ENCODE data around the gene HORMAD2. TPM values are rescaled to one million over a fixed set of nuclear protein-coding genes. Genes with fewer than 3 reads are reported as not detected.
"Not testable (repeated sequence)": the region's sequence is repeated elsewhere in the genome, so short reads cannot be mapped to it uniquely, and the experiment has no call there.

HORMAD2 gene
- polyA plus RNA-seq, 6 donors from 2014 or later: not detected

- no peak overlapping the region for H3K27ac Mint-ChIP-seq
- peaks cover 11 to 19% of the 10 kb centered on the region in 2 donors for H3K36me3 Mint-ChIP-seq
- no peak overlapping the region for H3K4me3 Mint-ChIP-seq
- DNase-seq (no peak), ATAC-seq (ENCODE audit: low read depth in 2 of 2) (no peak)
- no peaks in the 10 kb centered on the region for H3K4me1 Mint-ChIP-seq
- peaks cover 12 to 18% (median 16%) of the 10 kb centered on the region in 3 donors for H3K27me3 Mint-ChIP-seq
- H3K9me3 Mint-ChIP-seq: peaks cover 8 to 67% (median 51%) of the 10 kb centered on the region in 7 donors
Observed at GRCh38 chr22:30062259-30062658, 18.0 kb upstream of the HORMAD2 start.

- Mint-ChIP-seq H3K27me3 (peaks cover 12 to 18% (median 16%) of the 10 kb centered on the region in 3 donors), H3K36me3 (peaks cover 11 to 17% of the 10 kb centered on the region in 2 donors), H3K4me1 (no peaks in the 10 kb centered on the region), H3K4me3 (no peak overlapping the region), H3K9me3 (peaks cover 8 to 62% (median 47%) of the 10 kb centered on the region in 7 donors), H3K27ac (no peak overlapping the region)
- DNase-seq: no peak
- ATAC-seq (ENCODE audit: low read depth in 2 of 2): no peak
Observed at GRCh38 chr22:30062950-30063349, 17.3 kb upstream of the HORMAD2 start.

DNA sequence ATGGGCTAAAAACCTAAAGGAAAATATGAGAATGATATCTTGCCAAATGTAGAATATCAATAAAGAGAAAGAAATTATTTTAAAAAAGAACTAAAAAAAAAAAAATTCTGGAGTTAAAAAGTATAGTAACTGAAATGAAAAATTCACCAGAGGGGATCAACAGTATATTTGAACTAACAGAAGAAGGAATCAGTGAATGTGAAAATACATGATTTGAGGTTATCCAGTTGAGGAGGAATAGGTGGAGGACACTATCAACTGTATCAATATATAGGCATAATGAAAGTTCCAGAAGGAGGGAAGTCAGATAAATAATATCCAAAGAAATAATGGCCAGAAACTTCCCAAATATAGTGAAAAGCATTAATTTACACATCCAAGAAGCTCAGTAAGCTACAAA, 16.1 kb upstream of the HORMAD2 start:
- Mint-ChIP-seq H3K36me3 (peaks cover 6 to 13% of the 10 kb centered on the region in 2 donors), H3K4me1 (no peaks in the 10 kb centered on the region)

GRCh38 chr22:30073743-30074142, 6.5 kb upstream of the HORMAD2 start:
- Mint-ChIP-seq H3K27me3 (peaks cover 33 to 46% (median 40%) of the 10 kb centered on the region in 3 donors), H3K4me1 (peaks cover 3 to 7% (median 6%) of the 10 kb centered on the region in 3 donors), H3K4me3 (no peak overlapping the region), H3K36me3 (no peaks in the 10 kb centered on the region), H3K9me3 (no peaks in the 10 kb centered on the region), H3K27ac (no peak overlapping the region)
- DNase-seq (no peak), ATAC-seq (ENCODE audit: low read depth in 2 of 2) (no peak)

More for the DNA sequence above, 16.1 kb upstream of the HORMAD2 start:
- peaks cover 7 to 23% (median 14%) of the 10 kb centered on the region in 3 donors for H3K27me3 Mint-ChIP-seq
- H3K4me3 Mint-ChIP-seq: no peak overlapping the region
- H3K9me3 Mint-ChIP-seq: peaks cover 8 to 50% (median 36%) of the 10 kb centered on the region in 7 donors
- ATAC-seq (ENCODE audit: low read depth in 2 of 2): no peak
- DNase-seq: no peak
- H3K27ac Mint-ChIP-seq: no peak overlapping the region

GRCh38 chr22:30074147-30074546, 6.1 kb upstream of the HORMAD2 start:
- Mint-ChIP-seq H3K4me3 (no peak overlapping the region), H3K9me3 (no peaks in the 10 kb centered on the region), H3K27me3 (peaks cover 37 to 48% (median 39%) of the 10 kb centered on the region in 3 donors), H3K27ac (peak overlapping the region in 1 of 6 donors; percentile 7), H3K4me1 (peaks cover 6 to 11% (median 9%) of the 10 kb centered on the region in 3 donors), H3K36me3 (no peaks in the 10 kb centered on the region)
- DNase-seq (no peak), ATAC-seq (ENCODE audit: low read depth in 2 of 2) (no peak)

GRCh38 chr22:30074994-30075393, 5.3 kb upstream of the HORMAD2 start:
- DNase-seq (no peak), ATAC-seq (ENCODE audit: low read depth in 2 of 2) (peak; percentile 20 to 49)
- H3K27ac Mint-ChIP-seq: no peak overlapping the region
- peaks cover 32 to 44% (median 34%) of the 10 kb centered on the region in 3 donors for H3K27me3 Mint-ChIP-seq
- H3K4me3 Mint-ChIP-seq: no peak overlapping the region
- H3K4me1 Mint-ChIP-seq: peaks cover 6 to 11% (median 9%) of the 10 kb centered on the region in 3 donors
- H3K36me3 Mint-ChIP-seq: no peaks in the 10 kb centered on the region
- no peaks in the 10 kb centered on the region for H3K9me3 Mint-ChIP-seq

DNA sequence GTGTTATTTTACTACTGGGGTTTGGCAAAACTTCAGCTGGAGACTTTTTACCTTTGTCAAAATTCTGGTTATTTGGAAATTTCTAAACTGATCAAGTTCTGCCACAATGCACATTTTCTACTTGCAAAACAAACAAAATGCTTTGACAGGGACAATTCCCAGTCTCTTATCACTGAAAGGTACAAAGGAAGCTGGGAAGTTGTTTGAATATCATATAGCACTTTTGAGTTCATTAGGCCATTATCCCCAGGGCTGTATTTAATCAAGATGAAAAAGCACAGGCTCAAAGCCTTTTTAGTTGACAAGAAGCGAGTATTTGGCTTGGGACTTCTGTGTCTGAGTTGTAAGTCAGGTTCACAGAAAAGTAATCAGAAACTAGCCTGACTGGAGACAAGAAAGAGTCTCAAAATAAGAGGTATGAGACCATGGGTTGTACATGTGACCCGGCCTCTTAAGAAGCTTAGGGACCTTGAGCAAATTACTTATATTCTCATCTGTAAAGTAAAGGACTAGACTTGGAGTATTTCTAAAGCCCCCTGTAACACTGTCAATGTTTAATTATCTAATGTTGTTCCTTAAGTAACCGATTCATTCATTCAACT, 2.9 kb upstream of the HORMAD2 start:
- Mint-ChIP-seq H3K27me3 (peaks cover 29 to 63% (median 40%) of the 10 kb centered on the region in 3 donors), H3K27ac (no peak overlapping the region), H3K4me1 (peaks cover 9 to 15% (median 11%) of the 10 kb centered on the region in 3 donors), H3K36me3 (no peaks in the 10 kb centered on the region), H3K4me3 (no peak overlapping the region), H3K9me3 (peaks cover 0 to 4% (median 0%) of the 10 kb centered on the region in 7 donors)
- DNase-seq (no peak), ATAC-seq (ENCODE audit: low read depth in 2 of 2) (no peak)

- peaks cover 25 to 63% (median 40%) of the 10 kb centered on the region in 3 donors for H3K27me3 Mint-ChIP-seq
- H3K27ac Mint-ChIP-seq: peak overlapping the region in 2 of 6 donors; percentile 21 to 72
- DNase-seq: no peak
- H3K36me3 Mint-ChIP-seq: peaks cover 0 to under 1% of the 10 kb centered on the region in 2 donors
- ATAC-seq (ENCODE audit: low read depth in 2 of 2): peak in 1 of 2 donors; percentile 27
- H3K4me1 Mint-ChIP-seq: peaks cover 9 to 15% (median 11%) of the 10 kb centered on the region in 3 donors
- H3K9me3 Mint-ChIP-seq: peaks cover 0 to 7% (median under 1%) of the 10 kb centered on the region in 7 donors
- H3K4me3 Mint-ChIP-seq: peak overlapping the region in 6 of 8 donors; percentile 2 to 80 (median 28)
Observed at GRCh38 chr22:30078320-30079311, 1.6 kb upstream of the HORMAD2 start.

DNA sequence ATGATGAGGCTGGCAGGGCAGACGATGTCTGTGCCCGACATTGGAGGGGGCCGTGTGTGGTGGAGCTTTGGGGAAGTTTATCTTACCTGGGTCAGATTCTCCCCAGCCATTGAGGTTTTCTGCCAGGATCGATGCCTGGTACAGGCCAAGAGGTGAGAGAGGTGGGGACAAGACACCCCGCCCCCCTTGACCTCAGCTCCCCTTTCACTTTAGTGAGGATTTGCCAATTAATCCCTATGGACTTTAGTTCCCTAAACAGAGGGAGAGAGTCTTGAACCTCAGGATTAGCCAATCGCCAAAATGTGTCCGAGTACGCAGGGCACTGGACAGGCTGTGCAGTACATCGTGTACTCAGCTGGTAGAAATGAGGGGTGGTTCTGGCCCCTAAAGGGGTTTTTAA, 541 bp downstream of the HORMAD2 start:
- DNase-seq (no peak), ATAC-seq (ENCODE audit: low read depth in 2 of 2) (no peak)
- Mint-ChIP-seq H3K4me3 (peak overlapping the region in 1 of 8 donors; percentile 83), H3K27ac (no peak overlapping the region), H3K36me3 (peaks cover 0 to 6% of the 10 kb centered on the region in 2 donors), H3K27me3 (peaks cover 19 to 48% (median 34%) of the 10 kb centered on the region in 3 donors), H3K9me3 (peaks cover 0 to 14% (median 8%) of the 10 kb centered on the region in 7 donors), H3K4me1 (peaks cover 9 to 15% (median 11%) of the 10 kb centered on the region in 3 donors)

DNA sequence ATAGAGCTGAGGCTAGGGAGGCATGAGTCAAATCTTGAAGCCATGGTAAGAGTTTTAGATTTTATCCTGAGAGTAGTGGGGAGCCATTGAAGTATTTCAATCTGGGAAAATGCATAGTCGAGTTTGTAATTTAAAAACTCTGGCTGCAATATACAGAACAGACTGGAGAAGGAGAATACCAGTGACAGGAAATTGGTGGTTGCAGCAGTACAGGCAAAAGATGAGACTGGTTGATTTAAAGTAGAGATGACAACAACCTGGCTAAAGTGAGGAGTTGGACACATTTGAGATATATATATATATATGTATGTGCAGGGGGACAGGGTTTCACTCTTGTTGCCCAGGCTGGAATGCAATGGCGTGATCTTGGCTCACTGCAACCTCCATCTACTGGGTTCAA, 6.2 kb downstream of the HORMAD2 start:
- Mint-ChIP-seq H3K4me3 (no peak overlapping the region), H3K36me3 (peaks cover 0 to 6% of the 10 kb centered on the region in 2 donors), H3K9me3 (peaks cover 0 to 10% (median 8%) of the 10 kb centered on the region in 7 donors), H3K4me1 (no peaks in the 10 kb centered on the region), H3K27me3 (peaks cover 0 to 16% (median 7%) of the 10 kb centered on the region in 3 donors), H3K27ac (no peak overlapping the region)
- DNase-seq (no peak), ATAC-seq (ENCODE audit: low read depth in 2 of 2) (no peak)

GRCh38 chr22:30087037-30087436, 6.8 kb downstream of the HORMAD2 start:
- ATAC-seq (ENCODE audit: low read depth in 2 of 2); H3K4me3 Mint-ChIP-seq; H3K27ac Mint-ChIP-seq; H3K4me1 Mint-ChIP-seq; H3K36me3 Mint-ChIP-seq; DNase-seq: not testable (repeated sequence)
- Mint-ChIP-seq H3K9me3 (peaks cover 0 to 10% (median 8%) of the 10 kb centered on the region in 7 donors), H3K27me3 (peaks cover 0 to 13% (median 4%) of the 10 kb centered on the region in 3 donors)

GRCh38 chr22:30087611-30088010, 7.3 kb downstream of the HORMAD2 start:
- H3K36me3 Mint-ChIP-seq: peaks cover 0 to 6% of the 10 kb centered on the region in 2 donors
- no peak for DNase-seq
- H3K4me1 Mint-ChIP-seq: no peaks in the 10 kb centered on the region
- ATAC-seq (ENCODE audit: low read depth in 2 of 2): no peak
- H3K9me3 Mint-ChIP-seq: peaks cover 0 to 12% (median 9%) of the 10 kb centered on the region in 7 donors
- H3K4me3 Mint-ChIP-seq: no peak overlapping the region
- peaks cover 0 to 12% (median 3%) of the 10 kb centered on the region in 3 donors for H3K27me3 Mint-ChIP-seq
- H3K27ac Mint-ChIP-seq: no peak overlapping the region

DNA sequence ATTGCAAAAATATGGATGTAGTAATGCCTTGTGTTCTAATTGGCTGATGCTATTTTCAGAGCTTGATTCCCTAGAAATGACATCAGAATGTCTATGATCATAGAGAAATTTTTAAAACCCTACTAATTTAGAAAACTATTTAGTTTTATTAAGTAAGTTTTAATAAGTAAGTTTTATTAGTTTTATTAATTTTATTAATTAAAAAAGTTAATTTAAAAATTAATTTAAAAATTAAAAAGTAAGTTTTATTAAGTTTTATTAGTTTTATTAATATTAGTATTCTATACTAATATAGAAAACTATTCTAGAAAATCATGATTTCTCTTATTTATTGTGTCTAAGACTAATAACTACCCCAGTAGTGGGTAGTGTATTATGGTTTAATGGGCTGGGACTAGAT, 8.2 kb downstream of the HORMAD2 start:
- peaks cover 0 to 16% (median 11%) of the 10 kb centered on the region in 7 donors for H3K9me3 Mint-ChIP-seq
- ATAC-seq (ENCODE audit: low read depth in 2 of 2) (no peak), DNase-seq (no peak)
- H3K36me3 Mint-ChIP-seq: peaks cover 0 to 6% of the 10 kb centered on the region in 2 donors
- H3K27me3 Mint-ChIP-seq: peaks cover 0 to 12% (median 8%) of the 10 kb centered on the region in 3 donors
- no peaks in the 10 kb centered on the region for H3K4me1 Mint-ChIP-seq
- H3K27ac Mint-ChIP-seq: no peak overlapping the region
- H3K4me3 Mint-ChIP-seq: no peak overlapping the region

Data from naive B cell (primary cell).